Pancreas (tissue), 10 donors: ENCODE measurements around the gene RPTOR. TPM values are rescaled to one million over a fixed set of nuclear protein-coding genes. Genes with fewer than 3 reads are reported as not detected.

ENCODE experiments used
- ATAC-seq, 4 donors: fragments of 200-7000 bp; cut with Tn5 transposase; one replicate each; pipeline versions ENCODE4 v1.8.0 to v1.9.1; 2020; ENCODE audit warnings: mild to moderate bottlenecking in 4 of 4, moderate library complexity in 4 of 4
- DNase-seq, 6 donors: peaks; one replicate each; pipeline ENCODE4 v3.0.0-alpha.2; 2020
- FAIRE-seq: peaks from 2 replicates; lab custom pipeline; 2012; peaks lifted over from hg19 to GRCh38; lab: Jason Lieb, UNC
- H3K27ac ChIP-seq, 4 donors: fragments of 200-600 bp; sonication (generic); 1 replicate in 3 of 4; 2 replicates in 1 of 4; pipeline versions ENCODE4 v1.5.0 to v1.8.0; 2020
- H3K27me3 ChIP-seq, 4 donors: fragments of 200-600 bp; one replicate each; pipeline ENCODE4 v1.8.0; 2021
- H3K36me3 ChIP-seq, 3 donors: fragments of 200-600 bp; sonication (generic) in 1 of 3; one replicate each; pipeline versions ENCODE4 v1.5.0 to v1.8.0; 2020 to 2021
- H3K4me1 ChIP-seq, 3 donors: fragments of 200-600 bp; one replicate each; pipeline ENCODE4 v1.8.0; 2021
- H3K4me3 ChIP-seq, 4 donors: fragments of 200-600 bp; sonication (generic) in 2 of 4; one replicate each; pipeline versions ENCODE4 v1.5.0 to v1.8.0; 2020 to 2021
- H3K9me3 ChIP-seq, 4 donors: fragments of 200-600 bp; one replicate each; pipeline ENCODE4 v1.8.0; 2021
- CTCF ChIP-seq, 4 donors: fragments of 200-600 bp; sonication (generic) in 3 of 4; IDR thresholded peaks; one replicate each; pipeline versions ENCODE4 v1.5.0 to v1.8.0; 2021; ENCODE audit warnings: antibody characterized with exemption in 4 of 4
- WGBS, 2 donors: extraction: QIAGEN DNeasy Blood & Tissue Kit; methylation state at CpG; one replicate each; pipeline ENCODE4 v1.1.7; 2013; 5-methylcytosine and 5-hydroxymethylcytosine counted together
- intact Hi-C, 3 donors: fragments of 100-400 bp; cut with DNase I; formaldehyde crosslinking; loops; one replicate each; pipeline versions ENCODE4 v1.11.1 to v1.14.2; 2022
- polyA plus RNA-seq, 2 donors: library from polyadenylated mRNA; stranded (reverse); fragments of 200-250 nt; gene quantifications; one replicate each; pipeline ENCODE4 v1.2.3, GENCODE V29; 2013
- total RNA-seq, 6 donors: library from RNA; stranded (reverse); fragmentation: NEBNext Ultra II Directional in 4 of 6; extraction: Animal tissue kit (Norgen Biotek cat#: 25700) in 4 of 6; gene quantifications; one replicate each; pipeline versions ENCODE4 v1.2.1 to v1.2.4, GENCODE V29; 2021 to 2023
- donor health status: healthy with polysubstance abuse.
- donor health status: DM: no; HTN: no; CAD: no; lungs with moderate emphysema.
- donor health status: DM: no; HTN: no; CAD: no.
- donor health status: control.
- donor health status: control.
- donor health status: Bipolar disorder and iron deficiency.
- donor health status: DM: yes; HTN: yes; CAD: no.
- donor health status: DM: no; HTN: no; CAD: no.
- donor health status: DM: no; HTN: no; CAD: no.
- donor health status: DM: yes; HTN: yes; CAD: no.

Gene RPTOR
- total and polyA plus RNA-seq, 8 donors = 5.0 to 18.9 (median 13.2) TPM

DNA sequence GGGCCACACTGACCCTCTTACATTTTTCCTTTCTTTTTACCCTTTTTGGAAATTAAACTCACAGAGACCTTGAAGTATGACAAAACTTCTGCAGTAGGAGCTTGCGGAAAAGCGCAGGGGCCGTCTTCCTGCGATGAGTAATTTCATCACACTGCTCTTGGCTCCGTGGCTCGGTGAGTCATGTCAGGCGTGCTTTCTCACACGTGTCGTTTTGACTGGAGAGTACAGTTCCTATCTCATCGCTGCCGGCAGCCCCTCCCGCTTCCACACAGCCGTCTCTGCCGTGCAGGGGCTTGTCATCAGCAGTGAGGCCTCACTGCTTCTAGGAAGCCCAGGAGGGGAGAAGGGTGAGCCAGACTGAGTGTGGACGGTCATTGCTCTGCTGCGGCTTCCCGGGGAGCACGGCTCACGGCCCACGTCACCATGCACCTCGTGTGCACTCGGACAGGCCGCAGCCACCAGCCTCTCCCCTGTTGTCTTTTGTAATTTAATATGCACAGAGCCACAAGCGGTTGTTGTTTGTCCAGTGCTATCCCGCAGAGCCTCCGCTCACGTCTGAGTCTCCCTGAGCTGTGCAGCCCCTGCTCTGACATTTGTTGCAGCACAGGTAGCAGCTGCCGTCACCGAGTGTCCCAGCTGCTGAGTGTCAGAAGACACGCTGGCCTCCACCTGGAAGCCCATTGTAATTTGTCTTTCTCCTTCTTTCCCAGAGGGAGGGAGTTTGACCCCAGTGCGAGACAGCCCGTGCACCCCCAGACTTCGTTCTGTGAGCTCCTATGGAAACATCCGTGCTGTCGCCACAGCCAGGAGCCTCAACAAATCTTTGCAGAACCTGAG lies 347.6 kb downstream of the RPTOR start:
- Histone ChIP-seq H3K4me1 (no peaks in the 10 kb centered on the region), H3K9me3 (no peaks in the 10 kb centered on the region), H3K4me3 (no peak overlapping the region), H3K36me3 (no peaks in the 10 kb centered on the region), H3K27me3 (no peaks in the 10 kb centered on the region), H3K27ac (peak overlapping the region in 1 of 4 donors; percentile 30)
- WGBS, 2 donors = 88 to 91% methylated on average over 35 of the region's 35 CpGs
- FAIRE-seq (no peak), ATAC-seq (peak in 3 of 4 donors; percentile 15 to 78 (median 72)), DNase-seq (peak in 2 of 6 donors; percentile 34 to 60)
- TF ChIP-seq CTCF (IDR thresholded peaks at IDR 0.05) = no peak
- intact Hi-C loops = no loop called here

DNA sequence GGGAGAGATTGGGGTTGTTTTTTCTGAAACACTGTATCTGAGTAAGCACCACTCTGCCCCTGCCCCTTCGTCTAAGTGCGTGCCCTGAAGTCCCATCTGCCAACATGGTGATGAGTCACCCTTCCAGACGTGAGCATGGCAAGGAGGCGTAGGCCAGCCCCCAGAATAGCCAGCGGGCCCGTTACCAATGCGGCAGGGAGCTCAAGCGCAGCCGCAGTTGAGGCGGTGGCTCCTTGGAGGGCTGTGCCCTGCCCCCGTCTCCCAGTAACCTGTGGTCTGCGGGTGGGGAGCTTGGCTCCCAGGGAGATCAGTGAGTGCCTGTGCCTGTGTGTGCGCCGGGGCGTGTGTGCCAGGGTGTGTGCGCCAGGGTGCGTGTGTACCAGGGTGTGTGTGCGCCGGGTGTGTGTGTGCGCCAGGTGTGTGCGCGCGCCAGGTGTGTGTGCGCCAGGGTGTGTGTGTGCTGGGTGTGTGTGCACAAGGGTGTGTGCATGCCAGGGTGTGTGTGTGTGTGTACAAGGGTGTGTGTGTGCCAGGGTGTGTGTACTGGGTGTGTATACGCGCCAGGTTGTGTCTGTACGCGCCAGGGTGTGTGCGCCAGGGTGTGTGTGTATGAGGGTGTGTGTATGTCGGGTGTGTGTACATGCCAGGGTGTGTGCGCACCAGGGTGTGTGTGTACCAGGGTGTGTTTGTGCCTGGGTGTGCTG lies 348.4 kb downstream of the RPTOR start:
- Histone ChIP-seq H3K9me3 (no peaks in the 10 kb centered on the region), H3K4me3 (no peak overlapping the region), H3K27ac (no peak overlapping the region), H3K27me3 (no peaks in the 10 kb centered on the region), H3K4me1 (no peaks in the 10 kb centered on the region), H3K36me3 (no peaks in the 10 kb centered on the region)
- intact Hi-C loops = no loop called here
- TF ChIP-seq CTCF (IDR thresholded peaks at IDR 0.05) = no peak
- 97% methylated on average over 31 of the region's 31 CpGs for WGBS, 2 donors
- DNase-seq (peak in 1 of 6 donors; percentile 40), ATAC-seq (no peak), FAIRE-seq (no peak)

- 94 to 95% methylated on average over 34 of the region's 34 CpGs for WGBS, 2 donors
- TF ChIP-seq CTCF (IDR thresholded peaks at IDR 0.05) = no peak
- Histone ChIP-seq H3K27ac (no peak overlapping the region), H3K27me3 (no peaks in the 10 kb centered on the region), H3K4me1 (no peaks in the 10 kb centered on the region), H3K9me3 (no peaks in the 10 kb centered on the region), H3K36me3 (no peaks in the 10 kb centered on the region), H3K4me3 (no peak overlapping the region)
- no peak for ATAC-seq
- no peak for FAIRE-seq
- no peak for DNase-seq
- intact Hi-C loops = no loop called here
These were observed 349.2 kb downstream of the RPTOR start for GRCh38 chr17:80893604-80894438.

GRCh38 chr17:80894439-80894721 lies 349.7 kb downstream of the RPTOR start:
- H3K4me1 ChIP-seq = no peaks in the 10 kb centered on the region
- DNase-seq (no peak), FAIRE-seq (no peak), ATAC-seq (no peak)
- 90 to 92% methylated on average over 4 of the region's 4 CpGs for WGBS, 2 donors
- no peak overlapping the region for H3K4me3 ChIP-seq
- no peaks in the 10 kb centered on the region for H3K9me3 ChIP-seq
- no peak overlapping the region for H3K27ac ChIP-seq
- intact Hi-C loops = no loop called here
- no peaks in the 10 kb centered on the region for H3K36me3 ChIP-seq
- no peak for TF ChIP-seq CTCF (IDR thresholded peaks at IDR 0.05)
- H3K27me3 ChIP-seq = no peaks in the 10 kb centered on the region
